Stimulated activated CD8-positive, alpha-beta memory T cell treated with anti-CD3 and anti-CD28 coated beads, Interleukin-2, amount 100 ng/mL, for 48 hours (primary cell): ENCODE data around the gene LAMA3.

Experiments used
- DNase-seq, 2 donors: peaks; one replicate each; pipeline ENCODE4 v3.0.0-alpha.2; 2020; ENCODE audit warnings: low read depth in 2 of 2

The LAMA3 gene

GRCh38 chr18:23902396-23902795 is 213.1 kb downstream of the LAMA3 start:
- no peak for DNase-seq

GRCh38 chr18:23903971-23904370 is 214.7 kb downstream of the LAMA3 start:
- no peak for DNase-seq

GRCh38 chr18:23906658-23907057 is 217.4 kb downstream of the LAMA3 start:
- no peak for DNase-seq

DNA sequence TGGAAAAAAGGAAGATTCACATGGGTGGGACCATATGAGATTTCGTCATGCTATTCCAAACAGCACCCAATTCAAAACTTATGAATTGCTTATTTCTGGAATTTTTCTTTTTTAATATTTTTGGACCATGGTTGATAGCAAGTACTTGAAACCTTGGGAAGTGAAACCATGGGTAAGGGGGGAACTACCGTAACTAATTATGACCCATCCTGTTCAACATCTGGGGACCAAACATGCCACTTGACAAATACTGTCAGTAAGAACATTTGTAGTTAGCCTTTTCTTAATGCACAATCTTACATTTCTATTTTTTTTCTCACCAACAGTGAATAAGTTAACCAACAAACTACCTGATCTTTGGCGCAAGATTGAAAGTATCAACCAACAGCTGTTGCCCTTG is 219.6 kb downstream of the LAMA3 start:
- DNase-seq = no peak

DNA sequence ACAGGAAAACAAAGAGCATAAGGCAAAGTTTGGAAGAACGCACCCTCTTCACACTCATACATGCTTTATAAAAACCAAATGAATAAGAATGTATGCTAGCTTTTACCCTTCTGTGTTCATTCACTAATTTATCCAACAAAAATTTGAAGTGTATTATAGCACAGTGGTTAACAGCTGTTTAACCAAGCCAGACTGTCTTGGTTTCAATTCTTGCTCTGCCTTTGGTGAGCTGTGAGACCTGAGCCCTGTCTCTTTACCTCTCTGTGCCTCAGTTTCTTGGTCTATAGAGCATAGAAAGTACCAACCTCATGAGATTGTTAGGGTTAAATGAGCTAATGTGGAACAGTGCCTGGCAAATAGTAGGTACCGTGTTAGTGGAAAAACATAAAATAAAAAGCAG is 220.8 kb downstream of the LAMA3 start:
- no peak for DNase-seq

DNA sequence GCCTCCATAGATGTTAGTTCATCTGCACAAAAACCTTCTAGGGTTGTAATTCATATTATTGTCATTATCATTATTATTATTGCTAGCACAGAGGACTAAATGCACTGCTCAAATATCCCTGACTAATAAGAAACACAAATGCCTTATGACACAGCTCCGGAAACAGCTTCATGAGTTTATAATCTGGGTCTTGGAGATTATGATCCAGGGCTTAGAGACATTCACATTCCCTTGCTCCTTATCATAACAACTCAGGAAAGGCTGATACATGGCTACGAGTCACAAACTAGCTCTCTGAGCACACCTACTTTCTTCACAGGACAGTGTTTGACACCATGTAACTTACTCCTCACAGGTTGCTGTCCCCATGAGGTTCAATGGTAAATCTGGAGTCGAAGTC is 223.1 kb downstream of the LAMA3 start:
- no peak for DNase-seq

GRCh38 chr18:23916338-23916737 is 227.1 kb downstream of the LAMA3 start:
- DNase-seq = no peak

- peak; percentile 63 to 76 for DNase-seq
These were observed 229.3 kb downstream of the LAMA3 start for GRCh38 chr18:23918395-23919032.

DNA sequence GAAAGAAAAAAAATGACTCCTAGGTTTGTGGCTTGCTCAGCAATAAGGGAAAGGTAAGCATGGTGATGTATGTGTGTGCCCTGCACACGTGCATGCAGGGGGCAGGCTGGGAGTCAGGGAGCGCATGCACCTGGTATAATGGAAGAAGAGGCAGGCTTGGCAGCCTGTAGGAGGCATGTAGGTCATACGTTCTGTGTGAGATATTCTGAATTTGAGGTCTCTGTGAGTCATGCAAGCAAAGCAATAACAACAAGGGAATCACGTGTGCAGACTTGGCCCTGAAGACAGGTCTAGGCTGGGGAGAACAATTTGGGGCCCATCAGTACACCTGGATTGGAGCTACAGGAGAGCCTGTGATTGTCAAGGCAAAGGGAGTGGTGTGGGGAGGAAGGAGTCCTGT is 230.8 kb downstream of the LAMA3 start:
- no peak for DNase-seq

DNA sequence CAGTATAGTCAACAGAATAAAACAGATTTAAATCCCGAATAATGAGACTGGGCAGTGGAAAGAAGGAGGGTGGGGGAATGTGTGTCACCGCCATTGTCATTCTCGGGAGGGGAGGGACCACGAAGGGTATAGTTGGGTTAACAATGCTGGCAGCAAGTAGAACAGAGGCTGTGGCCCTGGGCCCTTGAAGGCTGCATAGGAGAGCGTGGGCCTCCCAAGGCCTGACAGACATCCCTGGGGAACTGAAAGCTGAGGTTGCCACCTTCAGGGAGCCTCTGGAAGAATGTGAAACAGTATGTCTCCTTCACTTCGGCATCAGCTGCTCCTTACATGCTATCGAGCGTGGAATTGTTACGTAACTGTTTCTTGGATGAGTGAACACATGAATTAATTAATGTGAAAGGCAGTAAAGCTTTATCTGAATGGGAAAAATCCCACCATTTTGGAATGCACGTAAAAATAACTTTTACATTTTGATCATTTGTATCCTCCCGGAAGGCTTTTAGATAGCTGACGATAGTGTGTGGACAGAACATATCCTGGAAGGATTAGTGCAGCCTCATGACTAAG is 232.5 kb downstream of the LAMA3 start:
- no peak for DNase-seq

DNA sequence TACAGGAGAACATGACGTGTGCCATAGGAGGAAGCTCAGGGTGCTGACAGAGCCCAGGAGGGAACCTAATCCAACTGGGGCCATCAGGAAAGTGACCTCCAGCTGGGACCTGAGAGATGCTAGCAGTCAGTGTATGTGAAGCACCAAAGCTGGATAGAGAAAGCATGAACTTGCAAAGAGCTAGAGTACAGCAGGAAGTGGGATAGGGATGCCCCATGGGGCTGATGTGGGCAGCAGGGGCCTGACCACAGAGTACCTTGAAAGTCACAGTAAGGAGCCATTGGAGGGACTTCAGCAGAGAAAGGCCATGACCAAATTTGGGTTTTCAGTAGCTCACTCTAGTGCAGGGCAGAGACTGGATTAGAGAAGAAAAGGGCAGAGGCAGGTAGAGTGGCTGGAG is 233.7 kb downstream of the LAMA3 start:
- no peak for DNase-seq

- DNase-seq = no peak
These were observed 235.6 kb downstream of the LAMA3 start for GRCh38 chr18:23924813-23925212.

DNA sequence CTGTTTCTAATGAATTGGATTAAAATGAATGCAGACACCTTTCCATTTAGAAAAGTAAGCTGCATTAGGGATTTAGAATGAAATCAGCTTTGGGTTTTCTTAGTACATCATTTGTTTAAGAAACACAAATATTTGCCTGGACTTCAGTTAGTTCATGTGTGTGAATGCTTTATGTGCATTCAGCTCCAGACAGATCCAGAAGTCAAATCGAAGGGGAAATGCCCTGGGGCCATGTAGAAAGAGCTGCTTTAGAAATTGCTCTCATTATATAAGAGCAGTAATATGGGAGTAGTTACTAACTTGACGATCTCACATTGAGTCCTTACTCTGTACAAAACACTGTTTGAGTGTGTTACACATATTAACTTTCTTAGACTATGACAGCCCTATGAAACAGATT is 237.3 kb downstream of the LAMA3 start:
- DNase-seq = no peak

DNA sequence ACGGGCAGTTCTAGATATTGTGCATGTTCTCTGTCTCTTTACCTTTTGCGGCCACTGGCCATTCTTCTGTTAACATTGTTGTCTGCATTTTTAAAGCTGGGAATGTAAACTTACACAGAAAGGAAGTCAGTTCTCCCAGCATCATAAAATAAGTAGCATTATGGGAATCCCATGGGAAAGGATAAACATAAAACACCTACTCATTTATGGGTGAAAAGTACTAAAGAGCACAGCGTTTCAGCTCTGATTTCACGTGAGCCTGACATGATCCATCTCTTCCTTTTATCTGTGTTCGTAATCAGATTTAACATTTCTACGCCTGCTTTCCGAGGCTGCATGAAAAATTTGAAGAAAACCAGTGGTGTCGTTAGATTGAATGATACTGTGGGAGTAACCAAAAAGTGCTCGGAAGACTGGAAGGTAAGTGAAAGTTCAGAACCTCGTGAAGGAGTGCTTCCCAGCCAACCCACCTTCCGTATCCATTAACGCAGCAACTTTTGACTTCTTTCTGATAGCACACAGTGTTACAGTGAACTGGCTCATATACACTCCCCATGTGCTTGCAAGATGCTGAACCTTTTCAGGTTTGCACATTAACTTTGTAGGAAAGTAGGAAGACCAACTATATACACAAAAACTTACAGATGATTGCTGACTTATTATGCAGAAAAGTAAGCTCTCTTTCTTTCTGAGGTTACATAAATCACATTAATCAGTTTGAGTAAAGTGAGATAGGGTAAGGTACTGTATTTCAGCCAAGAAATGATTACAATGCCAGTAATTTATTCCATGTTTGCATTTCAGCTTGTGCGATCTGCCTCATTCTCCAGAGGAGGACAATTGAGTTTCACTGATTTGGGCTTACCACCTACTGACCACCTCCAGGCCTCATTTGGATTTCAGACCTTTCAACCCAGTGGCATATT is 238.8 kb downstream of the LAMA3 start:
- DNase-seq = no peak

DNA sequence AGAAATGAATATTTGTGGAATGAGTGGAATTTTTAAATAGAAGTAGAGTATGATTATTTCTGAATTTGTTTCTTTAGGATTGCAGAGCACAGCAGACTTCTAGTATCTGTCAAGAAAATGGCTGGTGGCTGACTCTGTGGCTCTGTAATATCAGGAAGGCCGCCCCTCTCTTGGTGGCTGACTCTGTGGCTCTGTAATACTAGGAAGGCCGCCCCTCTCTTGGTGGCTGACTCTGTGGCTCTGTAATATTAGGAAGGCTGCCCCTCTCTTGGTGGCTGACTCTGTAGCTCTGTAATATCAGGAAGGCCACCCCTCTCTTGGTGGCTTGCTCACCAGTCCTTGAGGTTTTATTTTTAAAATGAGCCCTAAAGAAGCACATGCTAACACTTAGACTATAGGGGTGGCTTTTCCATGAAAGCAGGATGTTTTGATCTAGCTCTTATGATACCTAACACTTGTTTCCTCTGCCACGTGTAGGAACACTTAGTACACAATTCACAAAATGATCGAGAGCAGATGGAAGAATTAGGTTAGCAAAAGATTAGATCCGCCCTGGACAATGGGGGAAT is 240.2 kb downstream of the LAMA3 start:
- peak in 1 of 2 donors; percentile 9 for DNase-seq

GRCh38 chr18:23930002-23930401 is 240.7 kb downstream of the LAMA3 start:
- no peak for DNase-seq

GRCh38 chr18:23932385-23933067 is 243.3 kb downstream of the LAMA3 start:
- DNase-seq = no peak

DNA sequence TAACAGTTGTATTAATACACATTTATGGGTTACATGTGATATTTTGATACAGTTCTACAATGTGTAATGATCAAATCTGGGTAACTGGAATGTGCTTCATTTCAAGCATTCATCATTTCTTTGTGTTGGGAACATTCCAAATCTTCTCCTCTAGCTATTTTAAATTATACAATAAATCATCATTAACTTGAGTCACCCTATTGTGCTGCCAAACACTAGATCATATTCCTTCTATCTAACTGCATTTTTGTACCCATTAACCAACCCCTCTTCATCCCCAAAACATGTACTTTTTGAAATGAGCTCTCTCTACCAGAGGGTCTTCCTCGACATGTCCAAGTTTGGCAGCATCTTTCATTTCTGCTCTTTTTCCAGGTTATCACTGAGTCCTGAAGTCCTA is 244.2 kb downstream of the LAMA3 start:
- DNase-seq = no peak

DNA sequence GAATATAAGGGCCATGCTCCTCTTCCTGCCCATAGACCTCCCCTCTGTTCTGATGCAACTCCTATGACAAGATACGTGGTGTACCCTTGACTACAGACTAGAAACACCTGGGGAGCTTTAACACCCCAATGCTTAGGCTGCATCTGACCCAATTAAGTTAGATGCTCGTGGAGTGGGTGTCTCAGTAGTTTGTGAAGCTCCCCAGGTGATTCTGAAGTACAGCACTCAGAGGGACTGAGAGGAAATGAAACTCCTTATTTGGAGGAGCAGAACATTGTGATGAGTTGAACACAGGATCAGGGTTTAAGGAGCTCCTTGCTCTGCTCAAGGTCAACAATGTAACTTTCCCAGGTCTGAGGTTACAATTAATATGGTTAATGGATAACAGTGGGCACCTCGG is 245.0 kb downstream of the LAMA3 start:
- no peak for DNase-seq

GRCh38 chr18:23934863-23935262 is 245.6 kb downstream of the LAMA3 start:
- no peak for DNase-seq

DNA sequence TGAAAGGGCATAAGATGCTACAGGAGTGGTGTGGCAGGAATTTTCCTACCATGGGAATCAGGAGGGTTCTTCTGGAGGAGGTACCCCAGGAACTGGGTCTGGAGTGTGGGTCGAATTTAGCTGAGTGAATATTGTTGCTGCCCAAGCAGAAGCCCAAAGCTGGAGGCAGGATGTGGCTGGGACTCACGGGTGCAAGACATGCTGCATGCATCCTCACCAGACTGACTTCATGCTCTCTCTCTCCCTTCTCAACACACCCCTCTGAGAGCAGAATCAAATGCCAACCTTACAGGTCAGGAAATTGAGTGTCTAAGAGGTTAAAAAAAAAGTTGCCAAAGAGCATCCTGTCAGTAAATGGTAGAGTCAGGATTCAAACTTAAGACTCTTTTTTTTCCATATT is 246.6 kb downstream of the LAMA3 start:
- no peak for DNase-seq

DNA sequence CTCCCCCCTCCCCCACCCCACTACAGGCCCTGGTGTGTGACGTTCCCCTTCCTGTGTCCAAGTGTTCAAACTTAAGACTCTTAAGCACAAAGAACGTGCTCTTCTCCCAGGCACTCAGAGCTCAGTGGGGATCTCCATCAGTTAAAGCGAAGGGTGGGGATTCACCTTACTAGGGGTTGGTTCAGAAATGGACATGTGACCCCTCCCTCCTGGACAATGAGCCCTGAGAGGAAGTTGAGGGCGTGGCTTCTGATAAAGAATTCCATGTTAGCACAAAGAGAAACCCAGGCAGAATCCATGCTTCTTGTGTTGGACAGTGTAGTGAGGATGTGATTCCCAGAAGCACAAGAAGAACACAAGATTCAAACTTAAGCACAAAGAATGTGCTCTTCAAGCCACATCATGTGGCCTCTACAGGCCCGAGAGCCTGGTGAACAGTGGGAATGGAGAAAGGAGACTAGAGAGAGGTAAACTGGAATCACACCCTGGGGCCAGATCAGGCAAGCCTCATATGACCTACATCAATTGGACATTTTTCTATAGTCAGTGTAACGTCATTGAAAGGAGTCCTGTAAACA is 247.2 kb downstream of the LAMA3 start:
- no peak for DNase-seq
